DMS 273 (cell line): ENCODE measurements around the gene AKR1B15.
A peak's percentile ranks its signal among the peaks of the same experiment; 100 is the strongest.
"Not testable (repeated sequence)": the region's sequence is repeated elsewhere in the genome, so short reads cannot be mapped to it uniquely, and the experiment has no call there.

Experiments used
- DNase-seq: peaks from one replicate; lab custom pipeline; 2025; ENCODE audit not compliant: unreplicated experiment; lab: John Stamatoyannopoulos, UW

The AKR1B15 gene

GRCh38 chr7:134548877-134549276, at the start of gene AKR1B15:
AKR1B15 (plus strand) TSS chr7:134549110; CDS start chr7:134564620, 15,510 bp downstream.
- DNase-seq = no peak

DNA sequence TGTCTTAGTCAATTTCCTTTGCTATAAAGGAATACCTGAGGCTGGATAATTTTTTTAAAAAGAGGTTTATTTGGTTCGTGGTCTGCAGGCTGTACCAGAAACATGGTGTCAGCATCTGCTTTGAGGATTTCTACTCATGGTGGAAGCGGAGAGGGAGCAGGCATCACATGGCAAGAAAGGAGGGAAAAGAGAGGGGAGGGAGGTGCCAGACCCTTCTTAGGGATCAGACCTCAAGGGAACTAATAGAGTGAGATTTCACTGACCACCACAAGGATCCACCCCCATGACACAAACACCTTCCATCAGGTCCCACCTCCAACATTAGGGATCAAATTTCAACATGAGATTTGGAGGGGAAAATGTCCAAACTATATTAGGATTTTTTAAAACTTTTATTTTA, 48.5 kb upstream of the AKR1B15 start:
- DNase-seq = no peak

DNA sequence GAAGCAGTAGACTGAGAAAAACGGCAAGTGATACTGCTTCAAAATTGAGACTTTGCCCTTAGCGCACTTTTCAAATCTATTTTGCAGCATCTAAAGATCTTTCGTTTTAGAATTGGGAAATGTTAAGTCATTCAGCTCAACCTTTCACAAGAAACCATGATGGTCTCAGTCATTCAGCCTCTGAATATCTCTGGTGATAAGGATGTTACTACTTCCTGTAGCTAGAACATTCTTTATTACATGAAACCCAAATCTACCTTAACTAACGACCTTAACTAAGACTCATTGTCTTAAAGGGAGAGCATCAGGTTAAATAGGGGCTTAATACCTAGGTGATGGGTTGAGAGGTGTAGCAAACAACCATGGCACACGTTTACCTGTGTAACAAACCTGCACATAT, 47.9 kb upstream of the AKR1B15 start:
- no peak for DNase-seq

GRCh38 chr7:134502463-134503371, 46.2 kb upstream of the AKR1B15 start:
- no peak for DNase-seq

DNA sequence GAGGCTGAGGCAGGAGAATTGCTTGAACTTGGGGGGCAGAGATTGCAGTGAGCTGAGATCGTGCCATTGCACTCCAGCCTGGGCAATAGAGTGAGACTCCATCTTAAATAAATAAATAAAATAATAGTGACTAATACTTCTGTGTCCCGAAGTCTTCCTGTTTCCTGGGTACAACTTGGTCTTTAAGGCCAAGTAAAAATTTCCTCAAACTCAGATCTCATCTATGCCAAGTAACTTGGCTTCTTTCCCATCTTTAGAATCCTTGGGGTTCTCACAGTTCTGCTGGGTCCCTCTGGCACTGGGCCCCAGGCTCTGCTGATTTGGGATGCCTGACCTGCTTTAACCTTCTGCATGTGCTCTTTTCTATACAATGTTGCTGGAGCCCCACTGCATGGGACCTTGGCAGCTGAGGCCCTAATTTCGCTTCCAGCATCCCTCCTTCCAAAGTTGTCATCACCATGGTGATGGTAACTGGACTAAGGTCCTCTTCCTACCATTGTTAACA, 44.2 kb upstream of the AKR1B15 start:
- no peak for DNase-seq

- no peak for DNase-seq
Measured at GRCh38 chr7:134505856-134506255, 43.1 kb upstream of the AKR1B15 start.

- no peak for DNase-seq
Measured at GRCh38 chr7:134509010-134509409, 39.9 kb upstream of the AKR1B15 start.

GRCh38 chr7:134510646-134511045, 38.3 kb upstream of the AKR1B15 start:
- no peak for DNase-seq

DNA sequence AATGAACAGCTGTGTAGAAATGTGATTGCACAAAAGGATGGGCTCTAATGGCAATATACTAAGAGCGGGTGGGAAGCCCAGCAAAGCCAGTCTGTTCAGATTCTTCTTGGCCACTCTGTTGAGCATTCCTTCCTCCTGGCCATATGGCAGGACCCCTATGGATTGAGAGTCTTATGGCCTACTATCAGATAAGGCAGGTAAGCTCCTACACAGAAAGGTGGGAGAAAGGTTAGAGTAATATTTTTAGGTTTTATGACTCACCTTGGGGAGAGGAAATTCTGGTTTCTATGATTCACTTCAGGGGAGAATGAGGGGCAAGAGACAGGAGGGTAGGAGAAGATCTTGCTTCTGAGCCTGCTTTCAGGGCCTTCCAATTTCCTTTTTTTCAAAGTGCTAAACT, 36.6 kb upstream of the AKR1B15 start:
- no peak for DNase-seq

- peak; percentile 87 for DNase-seq
Measured at GRCh38 chr7:134513169-134513752, 35.6 kb upstream of the AKR1B15 start.

- DNase-seq = no peak
Measured at GRCh38 chr7:134514106-134514505, 34.8 kb upstream of the AKR1B15 start.

- DNase-seq = peak; percentile 96
Measured at GRCh38 chr7:134514663-134515062, 34.2 kb upstream of the AKR1B15 start.

GRCh38 chr7:134515569-134516468, 33.1 kb upstream of the AKR1B15 start:
- DNase-seq = peak; percentile 46

DNA sequence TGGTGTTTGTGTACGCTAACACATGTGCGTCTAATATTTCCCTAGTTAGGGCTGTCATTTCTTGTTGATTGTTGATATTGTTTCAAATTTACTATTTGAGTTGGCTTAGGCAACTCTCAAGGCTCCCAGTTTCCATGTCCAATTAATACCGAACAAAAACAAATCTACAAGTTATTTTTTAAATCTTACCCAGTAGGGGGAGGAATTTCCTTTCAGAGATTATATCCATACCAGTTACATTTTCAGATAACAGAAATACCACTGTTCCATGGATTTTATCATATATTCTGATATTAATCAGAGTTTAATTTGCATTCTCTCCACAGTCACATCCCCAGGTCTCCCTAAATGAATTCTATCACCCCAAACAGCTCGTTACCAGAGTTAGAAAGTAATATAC, 28.8 kb upstream of the AKR1B15 start:
- peak; percentile 49 for DNase-seq

GRCh38 chr7:134522601-134523000, 26.3 kb upstream of the AKR1B15 start:
- no peak for DNase-seq

- DNase-seq = not testable (repeated sequence)
Measured at GRCh38 chr7:134525449-134525848, 23.5 kb upstream of the AKR1B15 start.

DNA sequence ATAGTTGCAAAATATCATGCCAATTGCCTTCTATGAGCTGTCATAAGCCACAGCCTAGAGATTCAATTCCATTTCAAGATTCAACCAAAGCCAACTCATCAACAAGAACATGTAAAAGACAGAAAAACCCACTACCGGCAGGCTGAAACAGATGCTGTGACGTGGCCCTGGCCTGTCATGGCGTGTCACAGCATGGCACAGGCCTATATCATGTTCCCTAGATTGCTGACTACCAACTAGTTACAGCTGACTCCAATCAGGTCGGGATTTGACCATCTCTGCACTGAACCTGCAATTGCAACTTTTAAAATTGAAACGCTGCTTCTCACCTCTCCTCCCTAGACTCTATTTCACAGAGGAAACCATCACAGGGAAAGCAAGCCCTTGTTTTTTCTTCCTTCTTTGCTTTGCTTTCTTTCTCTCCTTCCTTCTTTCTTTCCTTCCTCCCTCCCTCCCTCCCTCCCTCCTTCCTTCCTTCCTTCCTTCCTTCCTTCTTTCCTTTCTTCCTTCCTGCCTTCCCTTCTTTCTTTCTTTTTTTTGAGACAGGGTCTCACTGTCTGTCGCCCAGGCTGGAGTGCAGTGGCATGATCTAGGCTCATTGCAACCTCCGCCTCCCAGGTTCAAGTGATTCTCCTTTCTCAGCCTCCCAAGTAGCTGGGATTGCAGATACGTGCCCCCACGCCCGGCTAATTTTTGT, 22.2 kb upstream of the AKR1B15 start:
- peak; percentile 75 for DNase-seq

GRCh38 chr7:134527979-134528371, 20.9 kb upstream of the AKR1B15 start:
- DNase-seq = peak; percentile 96

DNA sequence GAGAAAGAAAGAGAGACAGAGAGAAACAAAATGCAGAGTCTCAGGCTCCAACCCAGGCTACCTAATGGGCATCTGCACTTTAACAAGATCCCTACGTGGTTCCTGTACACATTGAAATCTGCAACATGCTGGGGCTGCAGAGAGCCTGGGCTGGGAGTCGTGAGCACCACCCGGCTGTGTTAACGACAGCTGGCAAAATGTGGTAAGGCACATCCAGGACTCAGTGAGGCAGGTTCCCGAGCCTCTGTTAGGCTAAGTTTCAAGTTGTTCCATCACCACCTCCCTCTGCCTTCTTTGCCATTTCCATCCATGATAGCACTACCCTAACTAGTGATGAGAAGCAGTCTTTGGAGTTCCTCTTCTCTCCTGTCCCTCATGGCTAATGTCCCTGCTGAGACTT, 20.2 kb upstream of the AKR1B15 start:
- peak; percentile 62 for DNase-seq

DNA sequence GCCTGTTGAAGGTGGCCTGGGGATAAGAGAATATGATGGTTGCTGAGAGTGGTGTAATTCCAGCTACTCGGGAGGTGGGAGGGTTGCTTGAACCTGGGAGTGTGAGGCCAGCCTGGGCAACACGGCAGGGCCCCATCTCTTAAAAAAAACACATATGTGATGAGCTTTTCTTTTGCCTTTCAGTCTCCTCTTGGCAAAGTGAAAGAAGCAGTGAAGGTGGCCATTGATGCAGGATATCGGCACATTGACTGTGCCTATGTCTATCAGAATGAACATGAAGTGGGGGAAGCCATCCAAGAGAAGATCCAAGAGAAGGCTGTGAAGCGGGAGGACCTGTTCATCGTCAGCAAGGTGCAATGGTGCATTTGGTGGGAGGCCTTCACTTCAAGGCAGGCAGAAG, 18.4 kb upstream of the AKR1B15 start:
- no peak for DNase-seq
